T-helper 9 cell (primary cell): ENCODE results near the gene CCDC134.

Experiments
- DNase-seq: peaks from one replicate; pipeline ENCODE4 v3.0.0-alpha.2; 2020

The CCDC134 gene

GRCh38 chr22:41787331-41787730 is 13.1 kb upstream of the CCDC134 start:
- no peak for DNase-seq

GRCh38 chr22:41793871-41794270 is 6.6 kb upstream of the CCDC134 start:
- DNase-seq = no peak

- no peak for DNase-seq
Measured at GRCh38 chr22:41798736-41799135, 1.7 kb upstream of the CCDC134 start.

- no peak for DNase-seq
Measured at GRCh38 chr22:41799486-41800347, 762 bp upstream of the CCDC134 start.

DNA sequence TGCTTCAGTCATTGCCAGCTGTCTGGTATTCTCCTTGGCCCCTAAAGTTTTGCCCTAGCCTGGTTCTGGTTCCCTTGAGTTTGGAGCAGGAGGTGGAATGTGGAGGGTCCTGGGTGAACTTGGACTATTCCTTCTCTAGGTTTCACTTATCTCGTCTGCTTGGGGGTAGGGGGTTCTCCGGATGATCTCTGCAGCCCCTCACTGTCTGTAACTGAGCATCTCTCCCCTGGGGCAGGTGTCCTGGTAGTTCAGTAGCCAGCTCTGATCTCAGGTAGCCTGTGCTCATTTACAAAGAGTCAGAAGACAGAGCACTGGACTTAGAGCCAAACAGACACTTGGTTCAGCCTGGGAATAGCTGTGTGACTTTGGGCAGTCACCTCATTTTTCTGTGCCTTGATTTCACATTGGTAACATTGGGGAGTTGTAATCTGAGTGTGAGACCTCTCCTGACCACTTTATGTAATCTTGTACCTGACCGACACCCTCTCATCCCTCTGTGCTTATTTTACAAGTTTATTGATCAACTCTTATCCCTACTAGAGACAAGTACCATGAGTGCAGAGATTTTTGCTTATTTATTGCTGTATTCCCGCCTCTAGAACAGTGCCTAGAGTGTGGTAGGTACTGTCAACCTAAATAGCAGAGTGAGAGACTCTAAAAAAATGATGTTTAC is 804 bp downstream of the CCDC134 start:
- no peak for DNase-seq

DNA sequence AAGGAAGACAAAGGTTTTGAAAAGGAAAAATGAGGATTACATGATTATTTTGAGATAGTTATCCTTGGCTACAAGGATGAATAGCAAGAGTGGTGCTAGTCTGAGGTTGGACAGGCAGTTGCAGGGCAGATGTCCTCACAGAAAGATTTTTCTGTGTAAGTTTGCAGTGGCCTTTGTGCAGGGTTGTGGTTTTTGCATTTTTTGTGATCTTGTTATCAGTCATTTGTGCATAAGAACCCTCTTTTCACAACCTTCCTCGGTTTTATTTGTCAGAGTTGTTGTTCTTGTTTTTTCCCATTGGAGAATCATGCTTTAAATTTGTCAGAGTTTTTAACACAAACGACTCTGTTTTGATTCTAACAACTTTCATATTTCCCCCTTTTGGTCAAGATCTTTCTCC is 1.4 kb downstream of the CCDC134 start:
- no peak for DNase-seq

DNA sequence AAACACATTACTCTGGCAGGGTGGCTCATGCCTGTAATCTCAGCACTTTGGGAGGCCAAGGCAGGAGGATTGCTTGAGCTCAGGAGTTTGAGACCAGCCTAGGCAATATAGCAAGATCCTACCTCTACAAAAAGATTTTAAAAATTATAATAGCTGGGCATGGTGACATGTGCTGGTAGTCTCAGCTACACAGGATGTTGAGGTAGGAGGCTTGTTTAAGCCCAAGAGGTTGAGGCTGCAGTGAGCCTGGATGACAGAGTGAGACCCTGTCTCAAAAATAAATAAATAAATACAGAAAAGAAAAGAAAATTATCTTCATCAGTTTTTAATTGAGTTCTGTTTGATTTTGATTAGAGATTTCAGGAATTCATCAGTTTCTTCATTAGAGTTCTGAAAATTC is 5.2 kb downstream of the CCDC134 start:
- no peak for DNase-seq

- no peak for DNase-seq
Measured at GRCh38 chr22:41808400-41808799, 7.9 kb downstream of the CCDC134 start.

DNA sequence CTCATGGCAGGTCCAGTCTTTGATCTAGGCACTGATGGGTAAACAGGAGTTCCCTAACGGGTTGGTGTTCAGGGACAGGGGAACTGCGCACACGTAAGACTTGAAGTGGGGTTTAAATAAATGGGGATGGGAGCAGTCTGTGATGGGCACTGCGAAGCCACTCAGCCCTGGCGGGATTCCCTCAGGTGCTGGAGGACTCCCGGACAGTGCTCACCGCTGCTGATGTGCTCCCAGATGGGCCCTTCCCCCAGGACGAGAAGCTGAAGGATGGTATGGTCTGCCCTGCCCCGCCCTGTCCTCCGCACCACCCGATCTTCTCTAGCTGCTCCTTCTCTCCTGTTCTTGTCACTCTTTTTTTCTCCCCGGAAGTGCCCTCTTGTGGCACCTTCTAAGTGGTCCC is 9.5 kb downstream of the CCDC134 start:
- DNase-seq = no peak

DNA sequence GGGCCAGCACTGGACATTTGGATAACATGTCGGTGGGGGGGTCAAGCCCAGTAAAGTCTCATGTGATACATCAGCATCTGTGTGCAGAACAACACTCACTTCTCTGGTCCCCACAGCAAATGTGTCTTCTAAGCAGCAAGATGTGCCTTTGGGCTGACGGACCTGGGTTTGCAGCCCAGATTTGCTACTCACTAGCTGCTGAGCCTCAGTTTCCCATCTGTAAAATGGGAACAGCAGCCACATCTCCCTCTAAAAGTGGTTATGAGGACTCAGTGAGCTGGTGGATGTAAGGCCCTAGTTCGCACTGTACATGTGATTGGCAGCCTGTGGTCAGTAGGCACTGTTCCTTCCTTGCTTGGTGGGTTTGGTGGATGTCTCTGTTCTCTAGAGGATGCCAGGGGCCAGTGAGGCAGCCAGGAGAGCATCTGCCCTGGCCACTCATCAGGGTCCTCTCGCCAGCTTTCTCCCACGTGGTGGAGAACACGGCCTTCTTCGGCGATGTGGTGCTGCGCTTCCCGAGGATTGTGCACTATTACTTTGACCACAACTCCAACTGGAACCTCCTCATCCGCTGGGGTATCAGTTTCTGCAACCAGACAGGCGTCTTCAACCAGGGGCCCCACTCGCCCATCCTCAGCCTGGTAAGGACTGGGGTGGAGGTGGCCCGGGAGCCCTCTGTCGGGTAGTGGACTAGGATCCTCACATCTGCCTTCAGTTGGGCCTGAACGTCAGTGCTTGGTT is 12.5 kb downstream of the CCDC134 start:
- no peak for DNase-seq

DNA sequence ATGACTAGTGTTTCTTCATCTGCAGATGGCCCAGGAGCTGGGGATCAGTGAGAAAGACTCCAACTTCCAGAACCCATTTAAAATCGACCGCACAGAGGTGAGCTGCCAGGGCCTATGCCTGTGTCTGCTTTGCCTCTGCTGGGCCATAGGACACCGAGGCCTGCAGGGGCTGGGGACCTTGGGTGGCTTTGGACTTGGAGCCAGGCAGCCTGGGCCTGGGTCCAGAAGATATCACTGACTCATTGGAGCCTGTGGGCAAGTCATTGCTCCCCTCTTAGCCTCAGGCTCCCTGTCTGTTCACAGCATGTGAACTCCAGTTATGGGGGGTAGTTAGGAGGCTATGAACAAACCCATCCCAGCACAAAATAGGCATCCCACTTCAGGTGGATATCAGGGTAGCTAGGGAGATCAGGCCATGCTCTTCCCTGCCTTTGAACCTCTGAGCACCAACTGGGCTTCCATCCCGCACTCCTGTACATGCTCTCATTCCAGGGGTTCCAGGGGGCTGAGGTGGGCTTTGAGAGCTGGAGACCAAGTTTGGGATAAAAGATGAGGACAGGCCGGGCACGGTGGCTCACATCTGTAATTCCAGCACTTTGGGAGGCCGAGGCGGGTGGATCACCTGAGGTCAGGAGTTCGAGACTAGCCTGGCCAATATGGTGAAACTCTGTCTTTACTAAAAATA is 13.4 kb downstream of the CCDC134 start:
- DNase-seq = no peak

DNA sequence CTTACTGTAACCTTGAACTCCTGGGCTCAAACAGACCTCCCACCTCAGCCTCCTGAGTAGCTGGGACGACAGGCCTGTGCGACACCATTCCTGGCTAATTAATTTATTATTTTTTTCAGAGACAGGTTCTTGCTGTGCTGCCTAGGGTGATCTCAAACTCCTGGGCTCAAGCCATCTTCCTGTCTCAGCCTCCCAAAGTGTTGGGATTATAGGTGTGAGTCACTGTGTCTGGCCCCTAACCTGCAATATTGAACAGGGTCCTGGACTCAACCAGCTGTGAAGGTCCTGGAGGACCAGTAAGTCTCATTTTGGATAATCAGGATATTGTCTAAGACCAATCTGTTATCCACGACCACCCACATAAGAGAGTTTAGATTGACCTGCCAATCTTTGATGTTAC is 15.2 kb downstream of the CCDC134 start:
- DNase-seq = no peak

- no peak for DNase-seq
Measured at GRCh38 chr22:41816241-41816640, 15.8 kb downstream of the CCDC134 start.

DNA sequence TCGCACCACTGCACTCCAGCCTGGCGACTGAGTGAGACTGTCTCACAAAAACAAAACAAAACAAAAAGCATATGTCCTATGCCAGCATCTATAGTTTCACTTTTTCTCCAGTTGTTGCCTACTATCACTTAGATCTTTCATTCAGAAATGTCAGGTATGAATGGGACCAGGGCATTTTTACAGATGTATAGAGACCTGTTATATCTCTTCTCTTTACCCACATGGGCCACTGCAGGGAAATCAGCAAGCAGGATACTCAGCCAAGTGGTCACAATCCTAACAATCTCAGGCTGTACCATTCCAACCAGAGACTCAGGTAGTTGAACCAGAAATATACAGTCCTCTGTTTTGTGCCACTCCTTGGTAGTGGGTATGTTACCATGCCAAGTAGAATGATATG is 16.4 kb downstream of the CCDC134 start:
- no peak for DNase-seq

- DNase-seq = no peak
Measured at GRCh38 chr22:41818011-41818410, 17.5 kb downstream of the CCDC134 start.

DNA sequence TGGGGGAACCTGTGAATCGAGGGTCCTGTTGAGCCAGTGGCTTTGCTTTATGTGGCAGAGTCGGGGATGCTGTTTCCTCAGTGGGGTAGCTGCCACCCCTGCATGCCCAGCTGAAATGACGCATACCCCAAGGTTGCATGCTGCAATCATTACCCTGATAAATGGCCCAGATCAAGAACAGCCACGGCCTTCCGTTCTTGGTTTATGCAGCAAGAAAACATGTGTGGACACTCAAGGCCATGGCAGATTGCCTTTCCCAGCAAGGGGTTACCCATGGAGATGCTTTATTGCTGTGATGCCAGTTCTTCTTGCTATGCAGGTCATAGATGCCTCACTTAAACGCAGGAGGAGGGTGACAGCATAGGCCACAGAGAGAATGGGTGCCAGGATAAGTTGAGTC is 18.1 kb downstream of the CCDC134 start:
- DNase-seq = no peak

GRCh38 chr22:41819257-41819656 is 18.8 kb downstream of the CCDC134 start:
- DNase-seq = no peak

GRCh38 chr22:41820447-41820846 is 20.0 kb downstream of the CCDC134 start:
- DNase-seq = no peak

DNA sequence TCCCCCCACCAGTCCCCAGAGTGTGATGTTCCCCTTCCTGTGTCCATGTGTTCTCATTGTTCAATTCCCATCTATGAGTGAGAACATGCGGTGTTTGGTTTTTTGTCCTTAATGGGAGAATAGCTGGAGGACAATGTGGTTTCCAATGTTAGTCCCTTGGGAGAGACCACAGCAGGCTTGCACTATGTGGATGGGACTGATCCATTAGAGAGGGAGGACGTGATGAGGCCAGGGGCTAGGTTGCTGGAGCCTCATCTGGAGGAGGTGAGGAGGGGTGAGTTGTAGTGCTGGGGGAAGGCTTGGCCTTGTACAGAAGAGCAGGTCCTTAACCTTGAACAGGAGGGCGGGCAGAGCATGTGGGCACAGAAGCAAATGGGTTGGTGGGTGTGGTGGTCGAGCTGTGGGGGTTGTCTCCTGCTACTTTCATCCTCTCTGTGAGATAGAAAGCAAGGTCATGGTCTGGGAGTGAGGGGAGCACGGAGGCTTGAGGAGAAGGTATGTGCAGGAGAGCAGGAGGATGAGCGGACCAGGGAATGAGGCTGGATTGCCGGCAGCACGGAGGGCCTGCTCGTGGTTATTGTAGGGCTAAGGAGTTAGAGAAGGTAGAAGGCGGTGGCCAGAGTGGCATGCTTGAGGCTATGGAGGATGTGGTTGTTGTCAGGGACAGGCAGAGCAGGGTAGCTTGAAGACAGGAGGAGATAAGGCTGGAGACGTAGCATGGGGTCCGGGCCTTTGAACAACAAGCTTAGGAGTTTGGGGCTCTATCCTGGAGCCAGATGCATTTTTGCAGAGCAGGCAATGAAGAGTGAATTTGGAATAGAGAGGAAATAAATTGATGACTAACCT is 21.2 kb downstream of the CCDC134 start:
- no peak for DNase-seq

- no peak for DNase-seq
Measured at GRCh38 chr22:41822317-41823057, 22.0 kb downstream of the CCDC134 start.

DNA sequence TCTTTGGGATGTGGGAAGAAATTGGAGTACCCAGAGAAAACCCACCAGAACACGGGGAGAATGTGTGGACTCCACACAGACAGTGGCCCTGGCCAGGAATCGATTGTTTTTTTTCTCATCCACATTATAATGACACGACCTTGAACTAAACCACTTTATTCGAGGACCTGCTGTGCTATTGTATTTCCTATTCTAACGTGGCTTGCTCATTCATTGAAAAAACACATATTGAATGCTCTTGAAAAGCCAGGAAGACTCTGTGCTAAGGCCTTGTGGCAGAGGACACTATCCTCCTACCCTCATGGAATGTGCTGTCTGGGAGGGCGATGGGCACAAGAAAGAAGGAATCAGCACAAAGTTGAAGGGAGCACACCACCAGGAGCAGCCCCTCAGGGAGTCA is 23.3 kb downstream of the CCDC134 start:
- no peak for DNase-seq
